Neuronal stem cell (in vitro differentiated cells): ENCODE data around the gene CNPY1.

ENCODE experiments used
- DNase-seq: peaks from one replicate; pipeline ENCODE4 v3.0.0-alpha.2; 2013; ENCODE audit warnings: low spot score
- H2AFZ ChIP-seq: one replicate; pipeline ENCODE4 v1.6.1; 2013; ENCODE audit warnings: mild to moderate bottlenecking, low read length, inconsistent platforms
- H2AK5ac ChIP-seq: 2 replicates; pipeline ENCODE4 v1.6.1; 2013; ENCODE audit warnings: low read depth, mild to moderate bottlenecking, inconsistent platforms, low read length, moderate library complexity, mixed read lengths
- H2BK120ac ChIP-seq: 2 replicates; pipeline ENCODE4 v1.6.1; 2013; ENCODE audit warnings: low read depth, mild to moderate bottlenecking, inconsistent platforms, low read length, moderate library complexity, mixed read lengths
- H2BK12ac ChIP-seq: one replicate; pipeline ENCODE4 v1.6.1; 2013; ENCODE audit warnings: low read length, inconsistent platforms
- H2BK15ac ChIP-seq: 2 replicates; pipeline ENCODE4 v1.6.1; 2013; ENCODE audit warnings: mild to moderate bottlenecking, low read length, inconsistent platforms, mixed read lengths
- H2BK5ac ChIP-seq: one replicate; pipeline ENCODE4 v1.6.1; 2013; ENCODE audit warnings: inconsistent platforms, mild to moderate bottlenecking, low read length, moderate library complexity
- H3K14ac ChIP-seq: one replicate; pipeline ENCODE4 v1.6.1; 2013; ENCODE audit warnings: low read length, inconsistent platforms
- H3K18ac ChIP-seq: 2 replicates; pipeline ENCODE4 v1.6.1; 2013; ENCODE audit warnings: low read length, inconsistent platforms
- H3K23ac ChIP-seq: 2 replicates; pipeline ENCODE4 v1.6.1; 2013; ENCODE audit warnings: low read depth, mild to moderate bottlenecking, mixed read lengths, low read length, inconsistent platforms; ENCODE audit not compliant: poor library complexity
- H3K27ac ChIP-seq: replicated peaks from 3 replicates; pipeline ENCODE4 v1.5.1; 2013; ENCODE audit warnings: low read length, inconsistent platforms
- H3K27me3 ChIP-seq, 3 experiments: 2 replicates each; pipeline ENCODE4 v1.6.1; 2013; ENCODE audit warnings: low read length in 3 of 3, mild to moderate bottlenecking in 2 of 3, inconsistent platforms in 1 of 3, low read depth in 1 of 3, mixed read lengths in 1 of 3, moderate library complexity in 1 of 3; ENCODE audit not compliant: control insufficient read depth in 3 of 3, insufficient read depth in 3 of 3
- H3K36me3 ChIP-seq, 2 donors: replicated peaks in 1 of 2; 2 replicates each; pipeline ENCODE4 v1.6.1; 2013; ENCODE audit warnings: low read length in 2 of 2; ENCODE audit not compliant: control insufficient read depth in 2 of 2, insufficient read depth in 2 of 2
- H3K4ac ChIP-seq: 2 replicates; pipeline ENCODE4 v1.6.1; 2013; ENCODE audit warnings: inconsistent platforms, mild to moderate bottlenecking, low read length, moderate library complexity
- H3K4me1 ChIP-seq, 2 donors: 1 replicate in 1 of 2; 2 replicates in 1 of 2; pipeline ENCODE4 v1.6.1; 2013; ENCODE audit warnings: low read length in 2 of 2, low read depth in 1 of 2; ENCODE audit not compliant: control insufficient read depth in 2 of 2, insufficient read depth in 1 of 2
- H3K4me2 ChIP-seq: one replicate; pipeline ENCODE4 v1.6.1; 2013; ENCODE audit warnings: mild to moderate bottlenecking, low read length, inconsistent platforms; ENCODE audit not compliant: insufficient read depth, poor library complexity, severe bottlenecking
- H3K4me3 ChIP-seq, 2 donors: 2 replicates each; pipeline ENCODE4 v1.5.1; 2013; ENCODE audit warnings: low read length in 2 of 2, mild to moderate bottlenecking in 2 of 2, inconsistent platforms in 1 of 2, moderate library complexity in 1 of 2
- H3K79me1 ChIP-seq: one replicate; pipeline ENCODE4 v1.6.1; 2013; ENCODE audit warnings: low read depth, mild to moderate bottlenecking, inconsistent platforms, low read length, moderate library complexity
- H3K9ac ChIP-seq: one replicate; pipeline ENCODE4 v1.6.1; 2013; ENCODE audit warnings: mild to moderate bottlenecking, low read depth, low read length, inconsistent platforms; ENCODE audit not compliant: poor library complexity
- H3K9me3 ChIP-seq, 2 donors: replicated peaks in 1 of 2; 2 replicates each; pipeline versions ENCODE3 to v1.6.1; 2013; ENCODE audit warnings: low read length in 2 of 2, mild to moderate bottlenecking in 2 of 2, inconsistent platforms in 1 of 2, low read depth in 1 of 2, mixed read lengths in 1 of 2, moderate library complexity in 1 of 2; ENCODE audit not compliant: control insufficient read depth in 2 of 2, insufficient read depth in 1 of 2
- H4K8ac ChIP-seq: one replicate; pipeline ENCODE4 v1.6.1; 2013; ENCODE audit warnings: low read depth, mild to moderate bottlenecking, inconsistent platforms, low read length, moderate library complexity
- H4K91ac ChIP-seq: one replicate; pipeline ENCODE4 v1.6.1; 2013; ENCODE audit warnings: low read length, low read depth, mild to moderate bottlenecking, inconsistent platforms; ENCODE audit not compliant: poor library complexity
- WGBS, 2 donors: extraction: QIAGEN DNeasy Blood & Tissue Kit; methylation state at CpG; one replicate each; pipeline ENCODE4 v1.1.7; 2013; ENCODE audit warnings: missing lambda C conversion rate in 2 of 2, mixed read lengths in 1 of 2; ENCODE audit not compliant: insufficient read length in 2 of 2, insufficient replicate concordance in 1 of 2; ENCODE audit errors: extremely low coverage in 2 of 2; 5-methylcytosine and 5-hydroxymethylcytosine counted together

CNPY1 gene

DNA sequence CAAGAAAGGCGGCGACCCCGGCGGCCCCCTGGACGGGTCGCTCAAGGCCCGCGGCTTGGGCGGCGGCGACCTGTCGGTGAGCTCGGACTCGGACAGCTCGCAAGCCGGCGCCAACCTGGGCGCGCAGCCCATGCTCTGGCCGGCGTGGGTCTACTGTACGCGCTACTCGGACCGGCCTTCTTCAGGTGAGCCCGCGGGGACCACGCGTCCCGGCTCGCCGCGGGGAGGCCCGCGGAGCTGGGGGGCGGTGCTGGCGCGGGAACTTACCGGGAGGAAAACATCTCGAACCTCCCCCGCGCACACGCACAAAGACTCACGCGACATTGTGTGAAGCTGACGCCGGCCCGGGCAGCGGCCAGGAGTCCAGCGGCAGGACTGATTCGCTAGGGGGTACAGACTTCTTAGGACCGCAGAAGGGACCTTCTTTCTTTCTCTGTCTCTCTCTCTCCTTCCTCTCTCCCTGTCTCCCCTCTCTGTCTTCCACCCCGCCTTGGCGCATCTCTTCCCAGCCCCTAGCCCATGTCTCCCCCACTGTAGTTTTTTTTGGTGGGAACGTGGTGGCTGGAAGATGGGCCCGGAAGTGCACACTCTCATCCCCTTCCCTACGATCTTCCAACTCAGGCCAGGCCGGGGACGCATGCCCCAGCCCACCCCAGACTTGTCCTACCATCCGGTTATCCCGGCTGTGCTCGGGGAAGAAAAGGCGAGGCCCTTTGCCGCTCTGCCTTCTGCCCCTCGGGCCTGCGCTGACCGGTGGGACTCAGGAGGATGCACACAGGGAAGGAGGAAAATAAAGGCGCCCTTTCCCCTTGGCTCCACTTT, 87.3 kb downstream of the CNPY1 start:
- Histone ChIP-seq H3K4me3 (peak overlapping the region in 1 of 2 donors; percentile 70), H3K9me3 (peaks cover 0 to 10% of the 10 kb centered on the region in 2 donors), H2BK12ac (no peak overlapping the region), H3K18ac (no peak overlapping the region), H2AFZ (peak overlapping the region; percentile 49), H3K4me1 (peaks cover 0 to 50% of the 10 kb centered on the region in 2 donors), H3K23ac (no peak overlapping the region), H4K8ac (peak overlapping the region; percentile 0), H2BK120ac (no peak overlapping the region), H3K9ac (peak overlapping the region; percentile 44), H3K4me2 (peak overlapping the region; percentile 11), H3K36me3 (peaks cover 0 to 54% of the 10 kb centered on the region in 2 donors), H2BK15ac (no peak overlapping the region), H3K4ac (no peak overlapping the region), H3K79me1 (no peaks in the 10 kb centered on the region), H2BK5ac (no peak overlapping the region), H2AK5ac (no peak overlapping the region), H4K91ac (no peak overlapping the region), H3K14ac (no peak overlapping the region), H3K27ac (no peak overlapping the region), H3K27me3 (peaks cover 27 to 97% (median 89%) of the 10 kb centered on the region in 3 experiments)
- no peak for DNase-seq
- no CpG with 5 or more reads among the region's 68 CpGs for WGBS, 2 donors

DNA sequence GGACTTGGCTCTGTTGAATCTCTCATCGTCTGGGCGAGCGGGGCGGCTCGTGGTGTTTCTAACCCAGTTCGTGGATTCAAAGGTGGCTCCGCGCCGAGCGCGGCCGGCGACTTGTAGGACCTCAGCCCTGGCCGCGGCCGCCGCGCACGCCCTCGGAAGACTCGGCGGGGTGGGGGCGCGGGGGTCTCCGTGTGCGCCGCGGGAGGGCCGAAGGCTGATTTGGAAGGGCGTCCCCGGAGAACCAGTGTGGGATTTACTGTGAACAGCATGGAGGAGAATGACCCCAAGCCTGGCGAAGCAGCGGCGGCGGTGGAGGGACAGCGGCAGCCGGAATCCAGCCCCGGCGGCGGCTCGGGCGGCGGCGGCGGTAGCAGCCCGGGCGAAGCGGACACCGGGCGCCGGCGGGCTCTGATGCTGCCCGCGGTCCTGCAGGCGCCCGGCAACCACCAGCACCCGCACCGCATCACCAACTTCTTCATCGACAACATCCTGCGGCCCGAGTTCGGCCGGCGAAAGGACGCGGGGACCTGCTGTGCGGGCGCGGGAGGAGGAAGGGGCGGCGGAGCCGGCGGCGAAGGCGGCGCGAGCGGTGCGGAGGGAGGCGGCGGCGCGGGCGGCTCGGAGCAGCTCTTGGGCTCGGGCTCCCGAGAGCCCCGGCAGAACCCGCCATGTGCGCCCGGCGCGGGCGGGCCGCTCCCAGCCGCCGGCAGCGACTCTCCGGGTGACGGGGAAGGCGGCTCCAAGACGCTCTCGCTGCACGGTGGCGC, 88.1 kb downstream of the CNPY1 start, which contains the start of gene EN2:
Gene EN2 (plus strand): TSS at position 19 of the 767 bp plus-strand sequence. CDS start 249 bp downstream, at position 268.
- no peak for DNase-seq
- H2BK15ac ChIP-seq: no peak within 1 kb of the TSS

GRCh38 chr7:155457544-155458110, 88.7 kb downstream of the CNPY1 start:
- no peak overlapping the region for H4K8ac ChIP-seq
- H3K14ac ChIP-seq: no peak overlapping the region
- H3K4me3 ChIP-seq: peak overlapping the region in 1 of 2 donors; percentile 70
- H3K4ac ChIP-seq: no peak overlapping the region
- peaks cover 0 to 10% of the 10 kb centered on the region in 2 donors for H3K9me3 ChIP-seq
- no peak overlapping the region for H2AK5ac ChIP-seq
- H2AFZ ChIP-seq: peak overlapping the region; percentile 92
- H3K4me1 ChIP-seq: peaks cover 0 to 39% of the 10 kb centered on the region in 2 donors
- no peak overlapping the region for H3K9ac ChIP-seq
- no peak overlapping the region for H4K91ac ChIP-seq
- no peak overlapping the region for H2BK15ac ChIP-seq
- peak overlapping the region; percentile 38 for H3K18ac ChIP-seq
- peaks cover 40 to 100% (median 90%) of the 10 kb centered on the region in 3 experiments for H3K27me3 ChIP-seq
- H3K27ac ChIP-seq: no peak overlapping the region
- H2BK5ac ChIP-seq: no peak overlapping the region
- H2BK12ac ChIP-seq: no peak overlapping the region
- no peaks in the 10 kb centered on the region for H3K79me1 ChIP-seq
- H2BK120ac ChIP-seq: no peak overlapping the region
- peaks cover 0 to 39% of the 10 kb centered on the region in 2 donors for H3K36me3 ChIP-seq
- H3K4me2 ChIP-seq: peak overlapping the region; percentile 54
- H3K23ac ChIP-seq: no peak overlapping the region
- no CpG with 5 or more reads among the region's 98 CpGs for WGBS, 2 donors
- no peak for DNase-seq

More for the DNA sequence above, 88.1 kb downstream of the CNPY1 start, which contains the start of gene EN2:
- peak within 1 kb of the TSS; percentile 38 for H3K14ac ChIP-seq
- H3K18ac ChIP-seq: peak within 1 kb of the TSS; percentile 71
- H3K27me3 ChIP-seq: peaks cover 34 to 98% (median 90%) of the 10 kb centered on the region in 3 experiments
- peaks cover 0 to 46% of the 10 kb centered on the region in 2 donors for H3K36me3 ChIP-seq
- no peak within 1 kb of the TSS for H2BK12ac ChIP-seq
- peak within 1 kb of the TSS; percentile 73 for H3K23ac ChIP-seq
- no peak within 1 kb of the TSS for H3K27ac ChIP-seq
- H4K91ac ChIP-seq: no peak within 1 kb of the TSS
- peak within 1 kb of the TSS in 1 of 2 donors; percentile 70 for H3K4me3 ChIP-seq
- H3K4ac ChIP-seq: no peak within 1 kb of the TSS
- peak within 1 kb of the TSS; percentile 44 for H3K9ac ChIP-seq
- peaks cover 0 to 44% of the 10 kb centered on the region in 2 donors for H3K4me1 ChIP-seq
- H3K79me1 ChIP-seq: no peaks in the 10 kb centered on the region
- no peak within 1 kb of the TSS for H2BK5ac ChIP-seq
- peak within 1 kb of the TSS; percentile 92 for H2AFZ ChIP-seq
- H2AK5ac ChIP-seq: no peak within 1 kb of the TSS
- no CpG with 5 or more reads among the region's 105 CpGs for WGBS, 2 donors
- peaks cover 0 to 10% of the 10 kb centered on the region in 2 donors for H3K9me3 ChIP-seq
- peak within 1 kb of the TSS; percentile 54 for H3K4me2 ChIP-seq
- peak within 1 kb of the TSS; percentile 0 for H4K8ac ChIP-seq
- no peak within 1 kb of the TSS for H2BK120ac ChIP-seq
